ENCODE data around the gene EMC9.

The EMC9 gene

GRCh38 chr14:24135834-24136683 lies 5.3 kb downstream of the EMC9 start, which contains the start of gene PSME1:
Gene PSME1, plus strand, starts transcription at chr14:24136194. Its CDS starts 69 bp downstream, at chr14:24136263.
- H3K9ac ChIP-seq (ENCODE audit: low read depth, low read length): peak within 1 kb of the TSS; percentile 88
- no peaks in the 10 kb centered on the region for H3K9me3 ChIP-seq (ENCODE audit: control insufficient read depth, insufficient read depth, low read length)
- no peaks in the 10 kb centered on the region for H3K36me3 ChIP-seq (ENCODE audit: insufficient read depth, low read length)
- H3K4me1 ChIP-seq (ENCODE audit: insufficient read depth, low read length): no peaks in the 10 kb centered on the region; the same call in 1 of the 2 replicates

GRCh38 chr14:24135584-24135833 lies 5.9 kb downstream of the EMC9 start:
- Histone ChIP-seq H3K9me3 (ENCODE audit: control insufficient read depth, insufficient read depth, low read length) (no peaks in the 10 kb centered on the region), H3K4me1 (ENCODE audit: insufficient read depth, low read length) (no peaks in the 10 kb centered on the region; the same call in 1 of the 2 replicates), H3K9ac (ENCODE audit: low read depth, low read length) (peak overlapping the region; percentile 88; the same call in 1 of the 2 replicates), H3K36me3 (ENCODE audit: insufficient read depth, low read length) (no peaks in the 10 kb centered on the region)

GRCh38 chr14:24133735-24134134 lies 7.7 kb downstream of the EMC9 start:
- no peak overlapping the region for H3K9ac ChIP-seq (ENCODE audit: low read depth, low read length)
- no peaks in the 10 kb centered on the region for H3K9me3 ChIP-seq (ENCODE audit: control insufficient read depth, insufficient read depth, low read length)
- H3K36me3 ChIP-seq (ENCODE audit: insufficient read depth, low read length): no peaks in the 10 kb centered on the region
- no peaks in the 10 kb centered on the region; the same call in 1 of the 2 replicates for H3K4me1 ChIP-seq (ENCODE audit: insufficient read depth, low read length)

GRCh38 chr14:24132976-24133375 lies 8.4 kb downstream of the EMC9 start:
- H3K36me3 ChIP-seq (ENCODE audit: insufficient read depth, low read length): no peaks in the 10 kb centered on the region
- H3K9me3 ChIP-seq (ENCODE audit: control insufficient read depth, insufficient read depth, low read length): no peaks in the 10 kb centered on the region
- H3K4me1 ChIP-seq (ENCODE audit: insufficient read depth, low read length): no peaks in the 10 kb centered on the region; the same call in 1 of the 2 replicates
- H3K9ac ChIP-seq (ENCODE audit: low read depth, low read length): no peak overlapping the region

- no peak overlapping the region for H3K9ac ChIP-seq (ENCODE audit: low read depth, low read length)
- no peaks in the 10 kb centered on the region for H3K36me3 ChIP-seq (ENCODE audit: insufficient read depth, low read length)
- H3K4me1 ChIP-seq (ENCODE audit: insufficient read depth, low read length): no peaks in the 10 kb centered on the region; the same call in 1 of the 2 replicates
- H3K9me3 ChIP-seq (ENCODE audit: control insufficient read depth, insufficient read depth, low read length): no peaks in the 10 kb centered on the region
Measured at GRCh38 chr14:24132061-24132685, 9.2 kb downstream of the EMC9 start.

- Histone ChIP-seq H3K4me1 (ENCODE audit: insufficient read depth, low read length) (no peaks in the 10 kb centered on the region), H3K36me3 (ENCODE audit: insufficient read depth, low read length) (no peaks in the 10 kb centered on the region), H3K9me3 (ENCODE audit: control insufficient read depth, insufficient read depth, low read length) (no peaks in the 10 kb centered on the region), H3K9ac (ENCODE audit: low read depth, low read length) (no peak overlapping the region)
Measured at GRCh38 chr14:24131549-24131966, 9.8 kb downstream of the EMC9 start.

- Histone ChIP-seq H3K36me3 (ENCODE audit: insufficient read depth, low read length) (no peaks in the 10 kb centered on the region), H3K9me3 (ENCODE audit: control insufficient read depth, insufficient read depth, low read length) (no peaks in the 10 kb centered on the region), H3K4me1 (ENCODE audit: insufficient read depth, low read length) (no peaks in the 10 kb centered on the region), H3K9ac (ENCODE audit: low read depth, low read length) (no peak overlapping the region)
Measured at GRCh38 chr14:24130717-24131548, 10.5 kb downstream of the EMC9 start.

- H3K9ac ChIP-seq (ENCODE audit: low read depth, low read length): no peak within 1 kb of the TSS
- no peaks in the 10 kb centered on the region for H3K36me3 ChIP-seq (ENCODE audit: insufficient read depth, low read length)
- H3K9me3 ChIP-seq (ENCODE audit: control insufficient read depth, insufficient read depth, low read length): no peaks in the 10 kb centered on the region
- no peaks in the 10 kb centered on the region for H3K4me1 ChIP-seq (ENCODE audit: insufficient read depth, low read length)
Measured at GRCh38 chr14:24130380-24130716, 11.0 kb downstream of the EMC9 start, which contains the start of gene FITM1. Gene FITM1, plus strand, starts transcription at chr14:24130659. Its CDS starts 905 bp downstream, at chr14:24131564.

- Histone ChIP-seq H3K9me3 (ENCODE audit: control insufficient read depth, insufficient read depth, low read length) (no peaks in the 10 kb centered on the region), H3K4me1 (ENCODE audit: insufficient read depth, low read length) (no peaks in the 10 kb centered on the region), H3K36me3 (ENCODE audit: insufficient read depth, low read length) (no peaks in the 10 kb centered on the region), H3K9ac (ENCODE audit: low read depth, low read length) (no peak overlapping the region)
Measured at GRCh38 chr14:24129410-24129998, 11.9 kb downstream of the EMC9 start.

- H3K4me1 ChIP-seq (ENCODE audit: insufficient read depth, low read length): no peaks in the 10 kb centered on the region
- H3K9ac ChIP-seq (ENCODE audit: low read depth, low read length): no peak overlapping the region
- no peaks in the 10 kb centered on the region for H3K36me3 ChIP-seq (ENCODE audit: insufficient read depth, low read length)
- H3K9me3 ChIP-seq (ENCODE audit: control insufficient read depth, insufficient read depth, low read length): no peaks in the 10 kb centered on the region
Measured at GRCh38 chr14:24127673-24128072, 13.7 kb downstream of the EMC9 start.

GRCh38 chr14:24126939-24127338 lies 14.5 kb downstream of the EMC9 start:
- no peaks in the 10 kb centered on the region for H3K4me1 ChIP-seq (ENCODE audit: insufficient read depth, low read length)
- H3K9ac ChIP-seq (ENCODE audit: low read depth, low read length): no peak overlapping the region
- H3K9me3 ChIP-seq (ENCODE audit: control insufficient read depth, insufficient read depth, low read length): no peaks in the 10 kb centered on the region
- no peaks in the 10 kb centered on the region for H3K36me3 ChIP-seq (ENCODE audit: insufficient read depth, low read length)

GRCh38 chr14:24123424-24124417 lies 17.7 kb downstream of the EMC9 start:
- Histone ChIP-seq H3K9me3 (ENCODE audit: control insufficient read depth, insufficient read depth, low read length) (no peaks in the 10 kb centered on the region), H3K9ac (ENCODE audit: low read depth, low read length) (no peak overlapping the region), H3K36me3 (ENCODE audit: insufficient read depth, low read length) (peaks cover 7% of the 10 kb centered on the region), H3K4me1 (ENCODE audit: insufficient read depth, low read length) (no peaks in the 10 kb centered on the region)

- H3K9ac ChIP-seq (ENCODE audit: low read depth, low read length): no peak overlapping the region
- no peaks in the 10 kb centered on the region for H3K4me1 ChIP-seq (ENCODE audit: insufficient read depth, low read length)
- no peaks in the 10 kb centered on the region for H3K9me3 ChIP-seq (ENCODE audit: control insufficient read depth, insufficient read depth, low read length)
- H3K36me3 ChIP-seq (ENCODE audit: insufficient read depth, low read length): peaks cover 14% of the 10 kb centered on the region
Measured at GRCh38 chr14:24122898-24123297, 18.5 kb downstream of the EMC9 start.
